Muscle layer of duodenum (tissue), 2 donors: ENCODE data around the gene PSMA6.
"Not testable (repeated sequence)": the region's sequence is repeated elsewhere in the genome, so short reads cannot be mapped to it uniquely, and the experiment has no call there.

ENCODE experiments used
- H3K27ac ChIP-seq: one replicate; pipeline ENCODE4 v1.7.0; 2013; ENCODE audit warnings: mild to moderate bottlenecking, low read length
- H3K27me3 ChIP-seq: one replicate; pipeline ENCODE4 v1.7.0; 2013; ENCODE audit warnings: low read depth, mild to moderate bottlenecking, control low read depth, low read length
- H3K36me3 ChIP-seq, 2 donors: one replicate each; pipeline ENCODE4 v1.7.0; 2013; ENCODE audit warnings: low read length in 2 of 2, control low read depth in 1 of 2, mild to moderate bottlenecking in 1 of 2; ENCODE audit not compliant: insufficient read depth in 2 of 2, control insufficient read depth in 1 of 2
- H3K4me1 ChIP-seq, 2 donors: one replicate each; pipeline ENCODE4 v1.7.0; 2013; ENCODE audit warnings: low read length in 2 of 2, mild to moderate bottlenecking in 2 of 2, control low read depth in 1 of 2, moderate library complexity in 1 of 2; ENCODE audit not compliant: insufficient read depth in 2 of 2, control insufficient read depth in 1 of 2
- H3K4me3 ChIP-seq, 2 donors: one replicate each; pipeline ENCODE4 v1.7.0; 2013; ENCODE audit warnings: low read length in 2 of 2, low read depth in 1 of 2, mild to moderate bottlenecking in 1 of 2
- H3K9me3 ChIP-seq, 2 donors: one replicate each; pipeline ENCODE4 v1.7.0; 2013; ENCODE audit warnings: low read length in 2 of 2, control low read depth in 1 of 2, mild to moderate bottlenecking in 1 of 2; ENCODE audit not compliant: control insufficient read depth in 1 of 2
- donor health status: healthy.

The PSMA6 gene

GRCh38 chr14:35300228-35300627 lies 8.0 kb downstream of the PSMA6 start:
- H3K4me1 ChIP-seq = peaks cover 4 to 32% of the 10 kb centered on the region in 2 donors

GRCh38 chr14:35301334-35301733 lies 9.2 kb downstream of the PSMA6 start:
- H3K27ac ChIP-seq, H3K36me3 ChIP-seq: not testable (repeated sequence)
- H3K4me1 ChIP-seq = peaks cover 0 to 24% of the 10 kb centered on the region in 2 donors

More at GRCh38 chr14:35300228-35300627, 8.0 kb downstream of the PSMA6 start:
- Histone ChIP-seq H3K4me3 (no peak overlapping the region), H3K36me3 (no peaks in the 10 kb centered on the region), H3K27me3 (no peaks in the 10 kb centered on the region), H3K9me3 (no peaks in the 10 kb centered on the region), H3K27ac (no peak overlapping the region)

GRCh38 chr14:35301735-35302528 lies 9.8 kb downstream of the PSMA6 start:
- Histone ChIP-seq H3K36me3 (no peaks in the 10 kb centered on the region), H3K9me3 (no peaks in the 10 kb centered on the region), H3K4me3 (no peak overlapping the region), H3K4me1 (peaks cover 0 to 20% of the 10 kb centered on the region in 2 donors), H3K27ac (no peak overlapping the region), H3K27me3 (no peaks in the 10 kb centered on the region)

More at GRCh38 chr14:35301334-35301733, 9.2 kb downstream of the PSMA6 start:
- not testable (repeated sequence) for H3K9me3 ChIP-seq, H3K4me3 ChIP-seq, H3K27me3 ChIP-seq

- Histone ChIP-seq H3K27ac (no peak overlapping the region), H3K4me1 (peaks cover 0 to 20% of the 10 kb centered on the region in 2 donors), H3K9me3 (no peaks in the 10 kb centered on the region)
These were observed 11.2 kb downstream of the PSMA6 start for GRCh38 chr14:35303149-35303935.

GRCh38 chr14:35304812-35305462 lies 12.8 kb downstream of the PSMA6 start:
- Histone ChIP-seq H3K4me3 (no peak overlapping the region), H3K27me3 (no peaks in the 10 kb centered on the region), H3K4me1 (peaks cover 0 to 20% of the 10 kb centered on the region in 2 donors), H3K27ac (no peak overlapping the region), H3K9me3 (no peaks in the 10 kb centered on the region), H3K36me3 (peaks cover 2 to 10% of the 10 kb centered on the region in 2 donors)

More at GRCh38 chr14:35303149-35303935, 11.2 kb downstream of the PSMA6 start:
- no peak overlapping the region for H3K4me3 ChIP-seq
- no peaks in the 10 kb centered on the region for H3K27me3 ChIP-seq
- H3K36me3 ChIP-seq = no peaks in the 10 kb centered on the region

GRCh38 chr14:35305633-35306032 lies 13.5 kb downstream of the PSMA6 start:
- Histone ChIP-seq H3K4me3 (no peak overlapping the region), H3K9me3 (no peaks in the 10 kb centered on the region), H3K27ac (no peak overlapping the region), H3K27me3 (no peaks in the 10 kb centered on the region), H3K4me1 (peaks cover 0 to 15% of the 10 kb centered on the region in 2 donors), H3K36me3 (peaks cover 4 to 17% of the 10 kb centered on the region in 2 donors)

GRCh38 chr14:35306114-35306513 lies 13.9 kb downstream of the PSMA6 start:
- H3K9me3 ChIP-seq = no peaks in the 10 kb centered on the region
- H3K36me3 ChIP-seq = peaks cover 8 to 18% of the 10 kb centered on the region in 2 donors
- H3K4me1 ChIP-seq = peaks cover 0 to 10% of the 10 kb centered on the region in 2 donors
- H3K27ac ChIP-seq = no peak overlapping the region
- H3K27me3 ChIP-seq = no peaks in the 10 kb centered on the region
- no peak overlapping the region for H3K4me3 ChIP-seq

GRCh38 chr14:35317820-35318219 lies 25.6 kb downstream of the PSMA6 start:
- Histone ChIP-seq H3K27me3 (no peaks in the 10 kb centered on the region), H3K36me3 (peaks cover 32 to 49% of the 10 kb centered on the region in 2 donors)

GRCh38 chr14:35319509-35319908 lies 27.3 kb downstream of the PSMA6 start:
- Histone ChIP-seq H3K4me1 (no peaks in the 10 kb centered on the region), H3K36me3 (peaks cover 18 to 36% of the 10 kb centered on the region in 2 donors)

More at GRCh38 chr14:35317820-35318219, 25.6 kb downstream of the PSMA6 start:
- Histone ChIP-seq H3K9me3 (no peaks in the 10 kb centered on the region), H3K27ac (no peak overlapping the region), H3K4me3 (no peak overlapping the region), H3K4me1 (no peaks in the 10 kb centered on the region)

GRCh38 chr14:35320472-35320871 lies 28.3 kb downstream of the PSMA6 start:
- Histone ChIP-seq H3K36me3 (peaks cover 8 to 29% of the 10 kb centered on the region in 2 donors), H3K4me1 (no peaks in the 10 kb centered on the region), H3K27me3 (no peaks in the 10 kb centered on the region), H3K9me3 (no peaks in the 10 kb centered on the region), H3K4me3 (no peak overlapping the region), H3K27ac (no peak overlapping the region)

More at GRCh38 chr14:35319509-35319908, 27.3 kb downstream of the PSMA6 start:
- no peak overlapping the region for H3K27ac ChIP-seq
- no peaks in the 10 kb centered on the region for H3K27me3 ChIP-seq
- H3K4me3 ChIP-seq = no peak overlapping the region
- H3K9me3 ChIP-seq = no peaks in the 10 kb centered on the region

GRCh38 chr14:35326375-35326774 lies 34.2 kb downstream of the PSMA6 start:
- no peak overlapping the region for H3K4me3 ChIP-seq
- H3K27ac ChIP-seq = no peak overlapping the region
- H3K4me1 ChIP-seq = no peaks in the 10 kb centered on the region
- no peaks in the 10 kb centered on the region for H3K9me3 ChIP-seq
- H3K36me3 ChIP-seq = no peaks in the 10 kb centered on the region
- no peaks in the 10 kb centered on the region for H3K27me3 ChIP-seq
